Ramos (cell line): ENCODE results near the gene TAF5L.

ENCODE experiments used
- in situ Hi-C: fragments of 300-500 bp; cut with MboI; formaldehyde crosslinking; loops from one replicate; pipeline ENCODE4 v1.14.3; 2022; ENCODE audit warnings: low sequenced_read_pairs; ENCODE audit not compliant: unreplicated experiment

TAF5L gene

GRCh38 chr1:229625915-229626831 is at the start of gene TAF5L, which contains the start of gene URB2:
Gene TAF5L, minus strand, starts transcription at chr1:229626122. Its CDS starts 11,640 bp downstream, at chr1:229614482.
Gene URB2, plus strand, starts transcription at chr1:229626247. Its CDS starts 1,387 bp downstream, at chr1:229627634.
- in situ Hi-C loops = no loop called here

GRCh38 chr1:229675396-229675795 is 49.5 kb upstream of the TAF5L start:
- in situ Hi-C loops = no loop called here

- in situ Hi-C loops = loop anchor here (25.0 kb wide), 1 partner anchor 638 kb away; no protein-coding TSS in a partner anchor
Measured at GRCh38 chr1:229674042-229674441, 48.1 kb upstream of the TAF5L start.

- in situ Hi-C loops = loop anchor here (25.0 kb wide), 1 partner anchor 640 kb away; no protein-coding TSS in a partner anchor
Measured at GRCh38 chr1:229672246-229672645, 46.3 kb upstream of the TAF5L start.

GRCh38 chr1:229671310-229671709 is 45.4 kb upstream of the TAF5L start:
- in situ Hi-C loops = loop anchor here (25.0 kb wide), 1 partner anchor 641 kb away; no protein-coding TSS in a partner anchor

GRCh38 chr1:229669333-229669732 is 43.4 kb upstream of the TAF5L start:
- in situ Hi-C loops = loop anchor here (25.0 kb wide), 1 partner anchor 643 kb away; no protein-coding TSS in a partner anchor

- in situ Hi-C loops = loop anchor here (25.0 kb wide), 1 partner anchor 646 kb away; no protein-coding TSS in a partner anchor
Measured at GRCh38 chr1:229666585-229666984, 40.7 kb upstream of the TAF5L start.

GRCh38 chr1:229665912-229666558 is 40.1 kb upstream of the TAF5L start:
- in situ Hi-C loops = loop anchor here (25.0 kb wide), 1 partner anchor 646 kb away; no protein-coding TSS in a partner anchor

GRCh38 chr1:229664133-229664689 is 38.3 kb upstream of the TAF5L start:
- in situ Hi-C loops = loop anchor here (25.0 kb wide), 1 partner anchor 648 kb away; no protein-coding TSS in a partner anchor

GRCh38 chr1:229661897-229662296 is 36.0 kb upstream of the TAF5L start:
- in situ Hi-C loops = loop anchor here (25.0 kb wide), 1 partner anchor 650 kb away; no protein-coding TSS in a partner anchor

GRCh38 chr1:229661022-229661877 is 35.3 kb upstream of the TAF5L start:
- in situ Hi-C loops = loop anchor here (25.0 kb wide), 1 partner anchor 651 kb away; no protein-coding TSS in a partner anchor

GRCh38 chr1:229657993-229658755 is 32.3 kb upstream of the TAF5L start:
- in situ Hi-C loops = loop anchor here (25.0 kb wide), 1 partner anchor 654 kb away; no protein-coding TSS in a partner anchor

GRCh38 chr1:229655781-229656180 is 29.9 kb upstream of the TAF5L start:
- in situ Hi-C loops = loop anchor here (25.0 kb wide), 1 partner anchor 657 kb away; no protein-coding TSS in a partner anchor

- in situ Hi-C loops = loop anchor here (25.0 kb wide), 1 partner anchor 659 kb away; no protein-coding TSS in a partner anchor
Measured at GRCh38 chr1:229653420-229653819, 27.5 kb upstream of the TAF5L start.

- in situ Hi-C loops = loop anchor here (25.0 kb wide), 1 partner anchor 661 kb away; no protein-coding TSS in a partner anchor
Measured at GRCh38 chr1:229651546-229651945, 25.6 kb upstream of the TAF5L start.

- in situ Hi-C loops = loop anchor here (25.0 kb wide), 1 partner anchor 662 kb away; no protein-coding TSS in a partner anchor
Measured at GRCh38 chr1:229650045-229650444, 24.1 kb upstream of the TAF5L start.

- in situ Hi-C loops = no loop called here
Measured at GRCh38 chr1:229648406-229648805, 22.5 kb upstream of the TAF5L start.

GRCh38 chr1:229645324-229645993 is 19.5 kb upstream of the TAF5L start:
- in situ Hi-C loops = no loop called here
